Measurements from ENCODE around the gene SLC6A9.

Gene SLC6A9

DNA sequence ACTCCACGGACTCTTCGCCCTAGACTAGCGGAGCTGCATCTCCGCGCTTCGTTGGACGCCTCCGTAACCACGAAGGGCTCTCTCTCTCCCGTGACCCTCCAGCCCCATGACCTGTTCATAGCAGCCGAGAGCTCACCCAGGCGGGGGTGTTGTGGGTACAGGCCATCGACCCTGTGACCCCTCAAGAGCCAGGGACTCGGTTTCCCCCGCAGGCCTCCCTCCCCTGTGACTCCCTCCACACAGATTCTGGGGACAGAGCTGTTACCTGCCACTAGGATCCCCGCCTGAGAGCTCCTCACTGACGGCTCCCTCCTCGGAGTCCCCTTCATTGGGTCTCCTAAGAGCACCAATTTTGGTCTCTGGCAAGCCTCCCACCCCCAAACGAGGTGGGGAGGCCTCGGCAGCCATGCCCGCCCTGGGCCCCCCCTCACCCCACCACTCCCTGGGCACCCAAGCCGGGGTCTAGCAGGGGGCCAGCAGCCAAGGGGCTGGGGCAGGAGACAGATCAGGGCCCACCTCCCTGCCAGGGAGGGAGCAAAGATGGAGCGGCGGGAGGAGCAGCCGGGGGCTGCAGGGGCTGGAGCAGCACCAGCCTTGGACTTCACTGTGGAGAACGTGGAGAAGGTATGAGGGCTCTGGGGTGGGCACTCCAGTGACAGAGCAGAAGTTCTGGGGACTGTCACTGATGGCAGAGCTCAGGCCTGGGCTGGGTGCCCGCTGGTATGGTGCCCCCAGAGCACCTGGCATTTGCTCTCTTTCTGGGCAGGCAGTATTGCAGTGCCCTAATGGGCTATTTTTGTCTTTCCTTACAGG, 84.0 kb downstream of the SLC6A9 start:
- H2AK5ac ChIP-seq (ENCODE audit: low read length): no peak overlapping the region
- H3K56ac ChIP-seq (ENCODE audit: low read length): peak overlapping the region; percentile 98
- no peak overlapping the region for H3K23ac ChIP-seq (ENCODE audit: low read length)
- WGBS (ENCODE audit: extremely low coverage, insufficient coverage, low lambda C conversion rate): no CpG with 5 or more reads among the region's 27 CpGs
- H3K79me1 ChIP-seq (ENCODE audit: low read length): peaks cover 4% of the 10 kb centered on the region
- H3K27ac ChIP-seq (ENCODE audit: low read depth, low read length): no peak overlapping the region
- no peak overlapping the region for H2BK5ac ChIP-seq (ENCODE audit: low read length)
- H4K8ac ChIP-seq (ENCODE audit: low read depth, low read length): no peak overlapping the region
- H3K9ac ChIP-seq (ENCODE audit: low read length): peak overlapping the region; percentile 95
- H3K4me3 ChIP-seq (ENCODE audit: low read length): peak overlapping the region; percentile 83
- no peak for DNase-seq
- H3K79me2 ChIP-seq (ENCODE audit: control insufficient read depth, insufficient read depth, low read length): no peaks in the 10 kb centered on the region
- peak overlapping the region; percentile 57 for H3K4me2 ChIP-seq (ENCODE audit: low read length)
- H2BK15ac ChIP-seq (replicated peaks; ENCODE audit: low read depth): no peak overlapping the region
- peaks cover 2% of the 10 kb centered on the region for H3K4me1 ChIP-seq (ENCODE audit: control insufficient read depth, low read depth, low read length)
- H2BK120ac ChIP-seq (ENCODE audit: low read depth, low read length): no peak overlapping the region
- H3K18ac ChIP-seq (ENCODE audit: low read length): no peak overlapping the region
- H3K4ac ChIP-seq (ENCODE audit: low read depth, low read length): no peak overlapping the region
- no peak overlapping the region for H4K5ac ChIP-seq (ENCODE audit: low read length)
- H3K27me3 ChIP-seq (ENCODE audit: insufficient read depth, low read length, poor library complexity): no peaks in the 10 kb centered on the region
- no peaks in the 10 kb centered on the region for H3K36me3 ChIP-seq (ENCODE audit: control insufficient read depth, insufficient read depth, low read length)
